Loucy (cell line): ENCODE data around the gene PALLD.
A peak's percentile ranks its signal among the peaks of the same experiment; 100 is the strongest.

Experiments used
- H2AFZ ChIP-seq: fragments of 200-600 bp; sonication (generic); 2 replicates; pipeline ENCODE4 v1.6.0; 2016; ENCODE audit warnings: antibody characterized with exemption, mild to moderate bottlenecking, low read length, moderate library complexity
- H3F3A ChIP-seq: fragments of 200-600 bp; 2 replicates; pipeline ENCODE4 v1.6.0; 2016; ENCODE audit warnings: antibody characterized with exemption, low read depth, mild to moderate bottlenecking
- H3K27me3 ChIP-seq: fragments of 200-600 bp; sonication (generic); 2 replicates; pipeline ENCODE4 v1.6.1; 2014; ENCODE audit warnings: low read length, mild to moderate bottlenecking; ENCODE audit not compliant: insufficient read depth, poor library complexity, severe bottlenecking
- H3K36me3 ChIP-seq: fragments of 200-600 bp; sonication (generic); 2 replicates; pipeline ENCODE4 v1.6.1; 2016; ENCODE audit warnings: low read length; ENCODE audit not compliant: insufficient read depth
- H3K4me1 ChIP-seq: fragments of 200-600 bp; sonication (generic); 2 replicates; pipeline ENCODE4 v1.5.1; 2014; ENCODE audit warnings: low read length, mild to moderate bottlenecking; ENCODE audit not compliant: insufficient read depth, poor library complexity, severe bottlenecking
- H3K4me2 ChIP-seq: fragments of 200-600 bp; sonication (generic); 2 replicates; pipeline ENCODE4 v1.6.0; 2014; ENCODE audit warnings: antibody characterized with exemption, low read length, low read depth, mild to moderate bottlenecking; ENCODE audit not compliant: poor library complexity, severe bottlenecking
- H3K4me3 ChIP-seq: fragments of 200-600 bp; sonication (generic); 2 replicates; pipeline ENCODE4 v1.5.1; 2014; ENCODE audit warnings: low read length, mild to moderate bottlenecking, mixed read lengths; ENCODE audit not compliant: poor library complexity, severe bottlenecking
- H3K79me2 ChIP-seq: fragments of 200-600 bp; sonication (generic); 2 replicates; pipeline ENCODE4 v1.6.1; 2014; ENCODE audit warnings: low read length; ENCODE audit not compliant: insufficient read depth
- H3K9ac ChIP-seq: fragments of 200-600 bp; sonication (generic); 2 replicates; pipeline ENCODE4 v1.6.0; 2014; ENCODE audit warnings: mild to moderate bottlenecking, low read depth, low read length, moderate library complexity; ENCODE audit not compliant: poor library complexity, severe bottlenecking
- H3K9me2 ChIP-seq: fragments of 200-600 bp; sonication (generic); replicated peaks from 2 replicates; pipeline ENCODE4 v1.6.1; 2016; ENCODE audit warnings: low read depth, low read length, mixed read lengths
- H3K9me3 ChIP-seq: fragments of 200-600 bp; sonication (generic); 2 replicates; pipeline ENCODE4 v1.6.1; 2014; ENCODE audit warnings: mild to moderate bottlenecking, antibody characterized with exemption, low read length, low read depth; ENCODE audit not compliant: insufficient read depth
- H4K20me1 ChIP-seq: fragments of 200-600 bp; sonication (generic); 2 replicates; pipeline ENCODE4 v1.6.0; 2014; ENCODE audit warnings: antibody characterized with exemption, low read length, mild to moderate bottlenecking; ENCODE audit not compliant: insufficient read depth, poor library complexity, severe bottlenecking
- CTCF ChIP-seq: fragments of 200-600 bp; sonication (generic); conservative IDR thresholded peaks from 2 replicates; pipeline ENCODE4 v1.5.1; 2014; ENCODE audit warnings: mild to moderate bottlenecking, antibody characterized with exemption, low read length
- EZH2phosphoT487 ChIP-seq: fragments of 200-600 bp; IDR thresholded peaks from 2 replicates; pipeline ENCODE4 v1.6.1; 2018; ENCODE audit warnings: antibody characterized with exemption, mild to moderate bottlenecking, moderate library complexity, borderline replicate concordance

The PALLD gene

GRCh38 chr4:168722391-168722790, 225.5 kb downstream of the PALLD start:
- TF ChIP-seq CTCF: no peak
- TF ChIP-seq EZH2phosphoT487: no peak
- no peaks in the 10 kb centered on the region for H3F3A ChIP-seq

DNA sequence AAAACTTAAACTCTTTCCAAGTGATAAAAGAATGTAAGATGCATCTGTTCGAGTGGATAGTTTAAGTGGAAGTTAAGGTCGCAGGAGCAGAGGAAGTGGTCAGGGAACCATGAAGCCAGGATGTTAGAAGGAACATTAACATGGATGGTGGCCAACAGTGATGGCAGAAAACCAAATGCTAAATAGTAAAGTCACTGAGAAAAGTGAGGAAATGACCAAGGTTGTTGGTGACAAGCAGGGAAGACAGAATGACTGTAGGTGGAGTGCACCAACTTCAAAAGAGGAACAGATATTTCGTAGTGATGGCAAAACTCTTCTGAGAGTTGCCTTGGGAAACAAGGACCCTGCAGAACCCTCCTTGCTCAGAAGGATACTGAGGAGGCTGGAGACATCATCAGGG, 226.2 kb downstream of the PALLD start:
- H3K4me2 ChIP-seq: no peak overlapping the region

More at GRCh38 chr4:168722391-168722790, 225.5 kb downstream of the PALLD start:
- Histone ChIP-seq H3K4me1 (peaks cover 14% of the 10 kb centered on the region), H3K36me3 (no peaks in the 10 kb centered on the region), H4K20me1 (no peaks in the 10 kb centered on the region), H3K9me2 (no peaks in the 10 kb centered on the region), H2AFZ (no peak overlapping the region), H3K27me3 (no peaks in the 10 kb centered on the region), H3K79me2 (no peaks in the 10 kb centered on the region), H3K9ac (no peak overlapping the region), H3K4me3 (no peak overlapping the region), H3K4me2 (no peak overlapping the region), H3K9me3 (no peaks in the 10 kb centered on the region)

DNA sequence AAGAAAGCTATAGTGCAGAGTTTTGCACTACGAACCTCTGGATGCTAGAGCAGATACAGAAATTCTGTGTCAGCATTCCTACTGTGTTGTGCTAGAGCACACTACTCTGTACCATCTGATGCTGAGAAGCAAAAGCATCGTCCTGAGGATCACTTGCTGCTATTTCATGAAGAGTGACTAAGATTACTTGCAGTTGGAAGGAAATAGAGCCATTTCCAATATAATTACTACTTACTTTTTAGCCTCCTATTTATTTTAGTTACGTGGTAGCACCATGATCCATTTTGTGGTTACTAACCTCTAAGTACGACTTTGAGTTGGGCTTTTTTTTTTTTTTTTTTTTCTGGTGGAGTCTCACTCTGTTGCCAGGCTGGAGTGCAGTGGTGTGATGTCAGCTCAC, 226.7 kb downstream of the PALLD start:
- no peaks in the 10 kb centered on the region for H3F3A ChIP-seq
- TF ChIP-seq EZH2phosphoT487: no peak
- TF ChIP-seq CTCF: no peak
- no peaks in the 10 kb centered on the region for H3K9me3 ChIP-seq
- H3K9me2 ChIP-seq: no peaks in the 10 kb centered on the region
- H3K4me2 ChIP-seq: no peak overlapping the region
- no peaks in the 10 kb centered on the region for H3K36me3 ChIP-seq
- no peaks in the 10 kb centered on the region for H3K27me3 ChIP-seq
- no peaks in the 10 kb centered on the region for H4K20me1 ChIP-seq
- no peak overlapping the region for H3K4me3 ChIP-seq
- H2AFZ ChIP-seq: peak overlapping the region; percentile 46; the same call in 1 of the 2 replicates
- H3K4me1 ChIP-seq: peaks cover 14% of the 10 kb centered on the region
- no peaks in the 10 kb centered on the region for H3K79me2 ChIP-seq
- H3K9ac ChIP-seq: no peak overlapping the region

More for the DNA sequence above, 226.2 kb downstream of the PALLD start:
- H4K20me1 ChIP-seq: no peaks in the 10 kb centered on the region
- H3F3A ChIP-seq: no peaks in the 10 kb centered on the region
- H3K79me2 ChIP-seq: no peaks in the 10 kb centered on the region
- no peaks in the 10 kb centered on the region for H3K9me3 ChIP-seq
- H3K9me2 ChIP-seq: no peaks in the 10 kb centered on the region
- H3K4me3 ChIP-seq: no peak overlapping the region
- peak overlapping the region; percentile 46; the same call in 1 of the 2 replicates for H2AFZ ChIP-seq
- no peaks in the 10 kb centered on the region for H3K27me3 ChIP-seq
- H3K9ac ChIP-seq: no peak overlapping the region
- H3K4me1 ChIP-seq: peaks cover 14% of the 10 kb centered on the region
- TF ChIP-seq EZH2phosphoT487: no peak
- no peak for TF ChIP-seq CTCF
- no peaks in the 10 kb centered on the region for H3K36me3 ChIP-seq
